B cell (primary cell): Measurements from ENCODE around the gene LMBRD1. TPM values are rescaled to one million over a fixed set of nuclear protein-coding genes. Genes with fewer than 3 reads are reported as not detected.

Experiments
- ATAC-seq: fragments of 200-7000 bp; cut with Tn5 transposase; one replicate; pipeline ENCODE4 v1.10.0; 2021; ENCODE audit warnings: low read depth, mild to moderate bottlenecking, moderate number of reproducible peaks, moderate library complexity
- CTCF ChIA-PET: fragments of 350-600 bp; sonication (Branson Sonifier 250); formaldehyde crosslinking; loops from one replicate; lab custom pipeline; 2021; ENCODE audit warnings: antibody characterized with exemption, inconsistent platforms; lab: Charles Lee
- POLR2A ChIA-PET: fragments of 350-600 bp; sonication (Branson Sonifier 250); formaldehyde crosslinking; loops from one replicate; lab custom pipeline; 2021; ENCODE audit warnings: antibody characterized with exemption; lab: Charles Lee
- DNase-seq: peaks from one replicate; pipeline ENCODE4 v3.0.0; 2013
- H2AFZ ChIP-seq: 2 replicates; pipeline ENCODE4 v1.6.1; 2012; ENCODE audit warnings: mild to moderate bottlenecking, low read depth, low read length; ENCODE audit not compliant: insufficient read depth, poor library complexity, severe bottlenecking
- H3K27ac ChIP-seq, 2 donors: 1 replicate in 1 of 2; 2 replicates in 1 of 2; pipeline ENCODE4 v1.5.1; 2012 to 2013; ENCODE audit warnings: low read length in 2 of 2, mild to moderate bottlenecking in 2 of 2, moderate library complexity in 1 of 2
- H3K27me3 ChIP-seq, 4 experiments: fragments of 200-600 bp in 1 of 4; sonication (generic) in 1 of 4; replicated peaks in 1 of 4; 1 replicate in 2 of 4; 2 replicates in 2 of 4; pipeline versions ENCODE4 v1.6.1 to v1.7.0; 2013 to 2016; ENCODE audit warnings: low read length in 3 of 4, mild to moderate bottlenecking in 2 of 4, mixed read lengths in 1 of 4, moderate library complexity in 1 of 4; ENCODE audit not compliant: insufficient read depth in 4 of 4, control insufficient read depth in 3 of 4; ENCODE audit errors: control extremely low read depth in 1 of 4
- H3K36me3 ChIP-seq, 2 experiments: replicated peaks in 1 of 2; 1 replicate in 1 of 2; 2 replicates in 1 of 2; pipeline versions ENCODE4 v1.6.1 to v1.7.1; 2013; ENCODE audit warnings: low read length in 1 of 2; ENCODE audit not compliant: insufficient read depth in 2 of 2, control insufficient read depth in 1 of 2; ENCODE audit errors: control extremely low read depth in 1 of 2, extremely low read depth in 1 of 2
- H3K4me1 ChIP-seq, 2 donors: fragments of 200-600 bp in 1 of 2; sonication (generic) in 1 of 2; 1 replicate in 1 of 2; 2 replicates in 1 of 2; pipeline versions ENCODE4 v1.5.1 to v1.6.1; 2013 to 2017; ENCODE audit warnings: low read length in 2 of 2; ENCODE audit not compliant: control insufficient read depth in 2 of 2, insufficient read depth in 2 of 2
- H3K4me2 ChIP-seq: replicated peaks from 2 replicates; pipeline ENCODE3; 2012; ENCODE audit warnings: mild to moderate bottlenecking, low read depth, low read length; ENCODE audit not compliant: poor library complexity, severe bottlenecking
- H3K4me3 ChIP-seq, 5 experiments: fragments of 200-600 bp in 1 of 5; sonication (generic) in 1 of 5; 1 replicate in 3 of 5; 2 replicates in 2 of 5; pipeline versions ENCODE4 v1.5.1 to v1.7.0; 2011 to 2016; ENCODE audit warnings: low read length in 4 of 5, mild to moderate bottlenecking in 4 of 5, low read depth in 2 of 5, control low read depth in 1 of 5, moderate library complexity in 1 of 5; ENCODE audit not compliant: insufficient read depth in 1 of 5; ENCODE audit errors: control extremely low read depth in 1 of 5, extremely low read depth in 1 of 5
- H3K79me2 ChIP-seq: fragments of 200-600 bp; sonication (generic); one replicate; pipeline ENCODE4 v1.6.0; 2016; ENCODE audit warnings: low read length; ENCODE audit not compliant: control insufficient read depth, insufficient read depth
- H3K9ac ChIP-seq: fragments of 200-600 bp; sonication (generic); 2 replicates; pipeline ENCODE4 v1.6.1; 2017; ENCODE audit warnings: mild to moderate bottlenecking, low read length, moderate library complexity
- H3K9me3 ChIP-seq, 3 donors: one replicate each; pipeline versions ENCODE4 v1.6.1 to v1.7.1; 2013; ENCODE audit warnings: low read length in 2 of 3; ENCODE audit not compliant: control insufficient read depth in 2 of 3, insufficient read depth in 1 of 3; ENCODE audit errors: control extremely low read depth in 1 of 3
- H4K20me1 ChIP-seq: 2 replicates; pipeline ENCODE4 v1.6.0; 2012; ENCODE audit warnings: mild to moderate bottlenecking, low read length; ENCODE audit not compliant: insufficient read depth, control insufficient read depth, poor library complexity, severe bottlenecking
- H3K27ac Mint-ChIP-seq: one replicate; pipeline ENCODE4 v1.8.0; 2021; ENCODE audit warnings: mixed read lengths
- H3K27me3 Mint-ChIP-seq: one replicate; pipeline ENCODE4 v1.8.0; 2021; ENCODE audit warnings: mixed read lengths
- H3K4me1 Mint-ChIP-seq: one replicate; pipeline ENCODE4 v1.8.0; 2021; ENCODE audit warnings: mixed read lengths
- H3K4me3 Mint-ChIP-seq: one replicate; pipeline ENCODE4 v1.8.0; 2021; ENCODE audit warnings: mixed read lengths
- H3K9me3 Mint-ChIP-seq: one replicate; pipeline ENCODE4 v1.8.0; 2022; ENCODE audit warnings: mixed read lengths; ENCODE audit not compliant: insufficient read depth
- CTCF ChIP-seq: fragments of 200-600 bp; IDR thresholded peaks from one replicate; pipeline ENCODE4 v1.8.0; 2022; ENCODE audit warnings: antibody characterized with exemption, mild to moderate bottlenecking
- EZH2 ChIP-seq: IDR thresholded peaks from 2 replicates; pipeline ENCODE4 v1.6.1; 2012; ENCODE audit warnings: borderline replicate concordance, low read depth, mild to moderate bottlenecking, moderate library complexity, low read length; ENCODE audit not compliant: insufficient read depth, poor library complexity, severe bottlenecking
- WGBS: methylation state at CpG from one replicate; pipeline ENCODE4 v1.1.5; 2013; ENCODE audit warnings: missing lambda C conversion rate; ENCODE audit not compliant: insufficient coverage; 5-methylcytosine and 5-hydroxymethylcytosine counted together
- intact Hi-C: fragments of 100-400 bp; cut with micrococcal nuclease; formaldehyde crosslinking; loops from one replicate; pipeline ENCODE4 v1.10.0; 2022
- polyA plus RNA-seq: library from polyadenylated mRNA; depleted of rRNA; stranded (reverse); fragments of >200 nt; gene quantifications from 2 replicates; pipeline ENCODE4 v1.2.3, GENCODE V29; 2012
- total RNA-seq, 2 donors: library from RNA; stranded (reverse); fragments of 120-200 nt in 1 of 2; gene quantifications; 1 replicate in 1 of 2; 2 replicates in 1 of 2; pipeline versions ENCODE4 v1.2.3 to v1.2.4, GENCODE V29; 2013 to 2022

The LMBRD1 gene
- total and polyA plus RNA-seq, 2 donors (not counting 1 experiment from before 2014, with no cell fraction given): 33.7 to 99.0 TPM

GRCh38 chr6:69796073-69796641 is 653 bp downstream of the LMBRD1 start:
- Histone ChIP-seq H3K4me3 (peak overlapping the region; percentile 81 to 97 (median 85)), H3K79me2 (peaks cover 53% of the 10 kb centered on the region), H4K20me1 (peaks cover 42% of the 10 kb centered on the region), H2AFZ (peak overlapping the region; percentile 60), H3K36me3 (no peaks in the 10 kb centered on the region), H3K27ac (peak overlapping the region; percentile 90 to 99), H3K4me1 (peaks cover 46 to 47% of the 10 kb centered on the region in 2 donors), H3K4me2 (peak overlapping the region; percentile 81), H3K9ac (peak overlapping the region; percentile 100), H3K9me3 (no peaks in the 10 kb centered on the region), H3K27me3 (no peaks in the 10 kb centered on the region)
- H3K4me3 Mint-ChIP-seq: peak overlapping the region; percentile 93
- under 1% methylated on average over 17 of the region's 20 CpGs for WGBS
- intact Hi-C loops: loop anchor here (1.0 to 10.0 kb wide), 8 partner anchors 64 to 1491 kb away; partner anchors contain the start of genes COL19A1, FAM135A, OGFRL1 and SDHAF4
- H3K9me3 Mint-ChIP-seq: no peaks in the 10 kb centered on the region
- no peaks in the 10 kb centered on the region for H3K27me3 Mint-ChIP-seq
- DNase-seq (peak; percentile 84), ATAC-seq (peak; percentile 25)
- TF ChIP-seq EZH2 (no peak), CTCF (no peak)
- ChIA-PET POLR2A (interaction anchor here (0.6 to 2.9 kb wide), 10 partner anchors 19 to 313 kb away, joined by 3 to 42 read pairs (median 4); partner anchors contain the start of gene COL19A1), CTCF (interaction anchor here (0.9 to 5.5 kb wide), 11 partner anchors 11 to 312 kb away, joined by 3 to 67 read pairs (median 5); partner anchors contain the start of gene COL19A1)
- H3K27ac Mint-ChIP-seq: peak overlapping the region; percentile 96
- H3K4me1 Mint-ChIP-seq: peaks cover 52% of the 10 kb centered on the region
